K562 (cell line): Measurements from ENCODE around the gene ZNF439. TPM values are rescaled to one million over a fixed set of nuclear protein-coding genes. Genes with fewer than 3 reads are reported as not detected.

Source experiments
- ATAC-seq: fragments of 200-7000 bp; cut with Tn5 transposase; 3 replicates; pipeline ENCODE4 v1.9.1; 2020; ENCODE audit warnings: moderate library complexity
- Bru-seq: library from RNA; stranded (reverse); fragments of 400-500 nt; gene quantifications from one replicate; lab custom pipeline; 2021; lab: Mats Ljungman, UMichigan
- BruChase-seq, 2 experiments: library from RNA; stranded (reverse); fragments of 400-500 nt; gene quantifications; one replicate each; lab custom pipeline; 2021; lab: Mats Ljungman, UMichigan
- BruUV-seq: library from RNA; stranded (reverse); fragments of 400-500 nt; replicated peaks from 2 replicates; lab custom pipeline; 2021; lab: Mats Ljungman, UMichigan
- CTCF ChIA-PET: fragments of 300-600 bp; formaldehyde crosslinking; extraction: SDS; loops from one replicate; lab custom pipeline; 2021; ENCODE audit warnings: low intra/inter-chr PET ratio; lab: Yijun Ruan, JAX
- POLR2A ChIA-PET: fragments of 300-600, 350-650 bp; sonication (Branson Sonifier 250); formaldehyde crosslinking; extraction: SDS; loops from one replicate; lab custom pipeline; 2021; ENCODE audit warnings: antibody characterized with exemption, inconsistent platforms; lab: Yijun Ruan, JAX
- DNase-seq, 4 experiments: peaks; one replicate each; pipeline versions ENCODE4 v3.0.0 to v3.0.0-alpha.2; 2011 to 2018; ENCODE audit warnings: low spot score in 3 of 4, mixed read lengths in 3 of 4; ENCODE audit errors: extremely low read depth in 1 of 4
- FAIRE-seq: peaks from 2 replicates; lab custom pipeline; 2011; peaks lifted over from hg19 to GRCh38; lab: Jason Lieb, UNC
- H2AFZ ChIP-seq: 2 replicates; pipeline ENCODE4 v1.6.0; 2011; ENCODE audit warnings: low read depth, low read length, control low read depth, inconsistent platforms
- H3K27ac ChIP-seq: fragments of 200-600 bp; 3 replicates; pipeline ENCODE4 v1.8.0; 2011; ENCODE audit warnings: low read depth, mild to moderate bottlenecking, control low read depth, inconsistent platforms, low read length, moderate library complexity, mixed read lengths; ENCODE audit errors: extremely low read depth
- H3K27me3 ChIP-seq, 2 experiments: fragments of 300-600 bp in 1 of 2; 2 replicates in 1 of 2; 3 replicates in 1 of 2; pipeline versions ENCODE4 v1.6.0 to v1.8.0; 2011; ENCODE audit warnings: inconsistent platforms in 2 of 2, low read length in 2 of 2, mild to moderate bottlenecking in 1 of 2, mixed read lengths in 1 of 2, moderate library complexity in 1 of 2; ENCODE audit not compliant: control insufficient read depth in 2 of 2, insufficient read depth in 2 of 2
- H3K36me3 ChIP-seq: fragments of 300-600 bp; 3 replicates; pipeline ENCODE4 v1.8.0; 2011; ENCODE audit warnings: mild to moderate bottlenecking, low read length, inconsistent platforms; ENCODE audit not compliant: control insufficient read depth, insufficient read depth
- H3K4me1 ChIP-seq, 2 experiments: fragments of 200-600 bp in 1 of 2; replicated peaks in 1 of 2; 2 replicates in 1 of 2; 3 replicates in 1 of 2; pipeline versions ENCODE4 v1.5.1 to v1.8.0; 2011; ENCODE audit warnings: inconsistent platforms in 2 of 2, low read length in 2 of 2, mild to moderate bottlenecking in 1 of 2, mixed read lengths in 1 of 2, moderate library complexity in 1 of 2; ENCODE audit not compliant: control insufficient read depth in 2 of 2, insufficient read depth in 2 of 2
- H3K4me2 ChIP-seq: 2 replicates; pipeline ENCODE4 v1.6.1; 2011; ENCODE audit warnings: low read length, control low read depth, inconsistent platforms, mixed read lengths; ENCODE audit not compliant: insufficient read depth
- H3K4me3 ChIP-seq: fragments of 200-600 bp; sonication (generic), shearing (Covaris generic); 2 replicates; pipeline ENCODE4 v1.5.1; 2016; ENCODE audit warnings: control low read depth, inconsistent platforms
- H3K79me2 ChIP-seq: fragments of 200-600 bp; 3 replicates; pipeline ENCODE4 v1.8.0; 2011; ENCODE audit warnings: low read length, inconsistent platforms; ENCODE audit not compliant: control insufficient read depth, insufficient read depth
- H3K9ac ChIP-seq, 2 experiments: 2 replicates each; pipeline versions ENCODE4 v1.6.0 to v1.6.1; 2011; ENCODE audit warnings: low read depth in 2 of 2, low read length in 2 of 2, control low read depth in 1 of 2, inconsistent platforms in 1 of 2, mild to moderate bottlenecking in 1 of 2, mixed read lengths in 1 of 2; ENCODE audit not compliant: insufficient read depth in 1 of 2
- H3K9me1 ChIP-seq: one replicate; pipeline ENCODE4 v1.6.0; 2011; ENCODE audit warnings: inconsistent platforms, mild to moderate bottlenecking, low read length, moderate library complexity; ENCODE audit not compliant: control insufficient read depth, insufficient read depth
- H3K9me3 ChIP-seq: replicated peaks from 2 replicates; pipeline ENCODE4 v1.5.1; 2011; ENCODE audit warnings: low read depth, low read length, inconsistent platforms; ENCODE audit not compliant: control insufficient read depth, insufficient read depth
- H4K20me1 ChIP-seq: replicated peaks from 2 replicates; pipeline ENCODE4 v1.6.1; 2011; ENCODE audit warnings: low read length, inconsistent platforms, mixed read lengths; ENCODE audit not compliant: control insufficient read depth, insufficient read depth
- NFYB ChIP-seq: IDR thresholded peaks from 2 replicates; pipeline ENCODE4 v1.6.1; 2011; ENCODE audit warnings: mild to moderate bottlenecking, moderate library complexity; ENCODE audit not compliant: insufficient read length; ENCODE audit errors: extremely low read depth
- PKNOX1 ChIP-seq: fragments of 450-650 bp; IDR thresholded peaks from 2 replicates; pipeline ENCODE4 v1.6.1; 2016
- TBL1XR1 ChIP-seq, 2 experiments: IDR thresholded peaks; 2 replicates each; pipeline ENCODE4 v1.6.1; 2012; ENCODE audit warnings: improper control_type of control experiment in 2 of 2, low read length in 2 of 2, mild to moderate bottlenecking in 1 of 2
- WGBS: fragments of 100-300 bp; shearing (Covaris generic); methylation state at CpG from one replicate; pipeline ENCODE4 v1.1.6; 2016; ENCODE audit warnings: low coverage, mixed read lengths; ENCODE audit not compliant: insufficient coverage; ENCODE audit errors: missing lambda C conversion rate; 5-methylcytosine and 5-hydroxymethylcytosine counted together
- in situ Hi-C: fragments of 300-500 bp; cut with MboI; formaldehyde crosslinking; loops from 4 replicates; pipeline ENCODE4 v1.15.0; 2018; ENCODE audit warnings: inconsistent platforms, mixed read lengths
- intact Hi-C: fragments of 100-400 bp; cut with micrococcal nuclease; formaldehyde crosslinking; loops from 2 replicates; pipeline ENCODE4 v1.14.2; 2022
- long read RNA-seq, 3 experiments: library from polyadenylated mRNA in 2 of 3; library from RNA in 1 of 3; unstranded in 2 of 3; stranded (forward) in 1 of 3; transcript quantifications; one replicate each; pipeline ENCODE4 v2.0.0, GENCODE V29; 2019 to 2022
- polyA minus RNA-seq, 3 experiments: library from RNA; depleted of rRNA, polyadenylated mRNA; stranded (reverse); fragments of >200 nt; gene quantifications; 2 replicates each; pipeline ENCODE4 v1.2.3, GENCODE V29; 2011
- polyA plus RNA-seq, 8 experiments: library from polyadenylated mRNA; depleted of rRNA in 4 of 8; stranded (reverse) in 5 of 8; unstranded in 3 of 8; fragments of >200 nt; fragmentation: Nextera tagmentation in 2 of 8; fragmentation: Illumina TruSeq in 1 of 8; extraction: Ambion mirVana in 2 of 8; extraction: Trizol in 1 of 8; gene quantifications; 2 replicates each; pipeline versions ENCODE4 v1.2.1 to v1.2.3, GENCODE V29; 2011 to 2014; ENCODE audit warnings: inconsistent platforms in 1 of 8, missing spikeins in 1 of 8
- total RNA-seq, 7 experiments: library from RNA; depleted of rRNA in 6 of 7; stranded (reverse); fragments of >200 nt in 6 of 7; fragmentation: Illumina TruSeq in 2 of 7; extraction: Trizol in 2 of 7; gene quantifications; 2 replicates each; pipeline versions ENCODE4 v1.2.1 to v1.2.3, GENCODE V29; 2011 to 2021; ENCODE audit warnings: low replicate concordance in 1 of 7

Gene ZNF439
- 0.30 and 0.46 TPM in 2 replicates for total RNA-seq (2011; cell fraction: chromatin; rRNA removed; ENCODE audit: low replicate concordance)
- total RNA-seq (2011; cell fraction: nucleolus; rRNA removed): 0.17 and 0.26 TPM in 2 replicates
- 0.29 and 0.46 TPM in 2 replicates for total RNA-seq (2011; cell fraction: nucleoplasm; rRNA removed)
- total RNA-seq (2014; rRNA removed) (0.18 TPM in 1 of 2 replicates, not detected in the other), total RNA-seq (2014; rRNA removed; fragmentation: Illumina TruSeq; extraction: Trizol) (0.11 and 0.13 TPM in 2 replicates), total RNA-seq (2015; rRNA removed; fragmentation: Illumina TruSeq; extraction: Trizol) (not detected in 2 replicates), total RNA-seq (2021) (0.11 TPM in 2 replicates), polyA plus RNA-seq (2011; rRNA removed) (0.10 and 0.16 TPM in 2 replicates), polyA plus RNA-seq (2014; fragmentation: Illumina TruSeq; extraction: Trizol) (0.07 TPM in 1 of 2 replicates, not detected in the other), polyA plus RNA-seq (2014; fragmentation: Nextera tagmentation; extraction: Ambion mirVana) (under 1 TPM in 1 of 2 experiments, not detected in 1; 0.04 TPM), polyA plus RNA-seq (2014; rRNA removed) (not detected in 2 replicates), polyA minus RNA-seq (2011; rRNA and poly(A)+ RNA removed) (0.07 and 0.33 TPM in 2 replicates), Bru-seq, nascent RNA (percentile 22 among the genes with signal in this experiment), BruChase-seq, experiment 1, labeled RNA remaining after a 2-hour chase (percentile 26 among the genes with signal in this experiment), BruChase-seq, experiment 2, labeled RNA remaining after a 6-hour chase (percentile 32 among the genes with signal in this experiment)
- polyA plus RNA-seq (2011; cell fraction: cytosol; rRNA removed): not detected in 2 replicates
- 0.06 and 0.11 TPM in 2 replicates for polyA plus RNA-seq (2011; cell fraction: nucleus; rRNA removed)
- 0.04 and 0.07 TPM in 2 replicates for polyA plus RNA-seq (2012)
- polyA minus RNA-seq (2011; cell fraction: cytosol; rRNA and poly(A)+ RNA removed): not detected in 2 replicates
- not detected in 2 replicates for polyA minus RNA-seq (2011; cell fraction: nucleus; rRNA and poly(A)+ RNA removed)
- long read RNA-seq, experiment 1: 0 reads
- long read RNA-seq, experiment 2: 0 reads
- long read RNA-seq, experiment 3: 0 reads

- Histone ChIP-seq H3K4me2 (no peak within 1 kb of the TSS), H3K4me3 (no peak within 1 kb of the TSS), H3K9ac (no peak within 1 kb of the TSS)
Measured at GRCh38 chr19:11848594-11849469, at the start of gene ZNF439. Gene ZNF439 (plus strand): TSS chr19:11848726. CDS start chr19:11848868, 142 bp downstream.

More at GRCh38 chr19:11848594-11849469, at the start of gene ZNF439:
- in situ Hi-C loops (no loop called here), intact Hi-C loops (no loop called here)
- H4K20me1 ChIP-seq: no peaks in the 10 kb centered on the region
- no peaks in the 10 kb centered on the region for H3K79me2 ChIP-seq
- ATAC-seq (peak; percentile 87), FAIRE-seq (no peak), DNase-seq (peak; percentile 22 to 40 (median 36))
- POLR2A ChIA-PET: interaction anchor here (0.9 to 1.1 kb wide), 2 partner anchors 8 to 33 kb away, joined by 4 to 5 read pairs; no protein-coding TSS in a partner anchor
- H3K27ac ChIP-seq: no peak within 1 kb of the TSS
- TF ChIP-seq TBL1XR1 (IDR thresholded peaks at IDR 0.05; ENCODE audit: low read length in 2 of 2) (no peak), NFYB (peak; percentile 66), PKNOX1 (peak; percentile 58)
- no peaks in the 10 kb centered on the region for H3K9me3 ChIP-seq
- peak within 1 kb of the TSS; percentile 50 for H2AFZ ChIP-seq
- H3K36me3 ChIP-seq: no peaks in the 10 kb centered on the region
- no TSS peak for BruUV-seq
- H3K9me1 ChIP-seq: no peaks in the 10 kb centered on the region
- H3K27me3 ChIP-seq: no peaks in the 10 kb centered on the region; a peak in 1 of 5 replicates
- CTCF ChIA-PET: no interaction called here
- WGBS: 48% methylated on average over 48 of the region's 59 CpGs
- H3K4me1 ChIP-seq: peaks cover 3 to 9% of the 10 kb centered on the region in 2 experiments; a peak in 4 of 5 replicates
